Stimulated activated CD4-positive, alpha-beta T cell treated with anti-CD3 and anti-CD28 coated beads, TNF-alpha, amount 100 ng/mL, for 24 hours (primary cell): ENCODE measurements around the gene NARS2.
"Not testable (repeated sequence)": the region's sequence is repeated elsewhere in the genome, so short reads cannot be mapped to it uniquely, and the experiment has no call there.

Experiments
- DNase-seq, 3 experiments: peaks; one replicate each; pipeline ENCODE4 v3.0.0-alpha.2; 2020; ENCODE audit warnings: low read depth in 3 of 3

The NARS2 gene

GRCh38 chr11:78547931-78548705 is 26.5 kb downstream of the NARS2 start:
- DNase-seq: no peak

DNA sequence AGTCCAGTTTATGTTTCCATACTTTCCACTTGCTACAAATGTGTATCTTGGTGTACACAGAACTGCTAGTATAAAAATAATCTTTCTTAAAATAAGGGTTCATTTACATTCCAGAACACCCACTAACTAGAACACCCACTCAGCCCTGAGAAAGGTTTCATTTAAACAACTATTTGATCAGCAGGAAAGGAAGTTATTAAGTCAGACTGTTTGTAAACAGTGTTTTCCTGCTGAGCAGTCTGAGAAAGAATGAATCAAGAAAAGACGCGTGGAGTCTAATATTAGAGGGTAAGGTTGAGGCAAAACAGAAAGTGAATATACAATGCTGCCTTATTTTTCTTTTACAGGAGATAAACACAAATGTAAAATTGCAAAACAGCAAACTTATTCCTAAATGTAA is 32.7 kb downstream of the NARS2 start:
- no peak for DNase-seq

DNA sequence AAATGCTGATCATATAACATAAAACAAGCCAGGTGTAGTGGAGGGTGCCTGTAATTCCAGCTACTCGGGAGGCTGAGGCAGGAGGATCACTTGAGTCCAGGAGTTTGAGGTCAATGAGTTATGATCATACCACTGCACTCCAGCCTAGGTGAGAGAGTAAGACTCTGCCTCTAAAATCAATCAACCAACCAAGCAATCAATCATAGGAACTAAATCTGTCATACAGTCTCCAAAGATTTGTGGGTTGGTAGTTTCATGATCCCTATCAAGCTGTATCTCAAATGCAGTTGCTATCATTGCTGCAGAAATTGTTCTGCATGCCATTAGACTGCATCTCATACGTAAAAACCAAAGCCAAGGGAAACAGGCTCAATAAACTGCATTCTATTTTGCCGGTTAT is 33.1 kb downstream of the NARS2 start:
- DNase-seq: no peak

- no peak for DNase-seq
These were observed 34.4 kb downstream of the NARS2 start for GRCh38 chr11:78540256-78540655.

- DNase-seq: no peak
These were observed 35.2 kb downstream of the NARS2 start for GRCh38 chr11:78539506-78539905.

- no peak for DNase-seq
These were observed 37.7 kb downstream of the NARS2 start for GRCh38 chr11:78536933-78537332.

GRCh38 chr11:78535920-78536319 is 38.7 kb downstream of the NARS2 start:
- DNase-seq: no peak

DNA sequence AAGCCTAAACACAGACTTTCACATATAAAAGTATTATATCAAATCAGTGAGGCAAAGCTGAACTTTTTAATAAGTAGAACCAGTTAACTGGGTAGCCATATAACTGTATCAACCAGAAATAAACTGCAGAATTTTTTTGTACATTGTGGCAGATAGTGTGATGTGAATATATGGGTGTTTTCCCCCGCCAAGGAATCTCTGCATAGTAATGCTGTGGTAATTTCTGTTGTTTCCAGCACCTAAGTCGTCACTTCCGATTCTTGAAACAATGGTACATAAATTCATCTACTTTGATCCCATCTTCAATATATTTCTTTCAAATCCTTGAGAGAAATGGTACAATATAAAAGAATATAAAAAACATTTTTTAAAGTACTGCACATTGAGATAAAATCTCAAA is 39.6 kb downstream of the NARS2 start:
- DNase-seq: no peak

DNA sequence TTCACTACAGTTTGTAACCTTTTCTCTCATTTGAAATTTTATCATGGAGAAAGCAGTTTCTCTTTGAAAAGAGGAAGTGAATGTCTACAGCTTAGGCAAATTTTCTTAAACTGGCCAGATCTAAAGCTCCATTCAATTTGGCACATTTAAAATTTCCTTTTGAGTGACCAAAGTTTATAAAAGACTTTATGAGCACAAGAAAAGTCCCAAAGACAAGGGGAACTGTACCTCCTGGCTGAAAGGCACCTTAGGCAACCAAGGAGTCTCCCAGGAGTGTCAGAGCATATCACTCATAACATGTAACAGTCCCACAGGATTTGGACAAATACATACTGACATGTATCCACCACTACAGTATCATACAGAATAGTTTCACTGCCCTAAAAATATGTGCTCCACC is 41.3 kb downstream of the NARS2 start:
- DNase-seq: no peak

GRCh38 chr11:78532991-78533390 is 41.7 kb downstream of the NARS2 start:
- DNase-seq: no peak

GRCh38 chr11:78526497-78527146 is 48.0 kb downstream of the NARS2 start:
- DNase-seq: no peak

- DNase-seq: no peak
These were observed 48.9 kb downstream of the NARS2 start for GRCh38 chr11:78525720-78526119.

- no peak for DNase-seq
These were observed 54.4 kb downstream of the NARS2 start for GRCh38 chr11:78520230-78520629.

DNA sequence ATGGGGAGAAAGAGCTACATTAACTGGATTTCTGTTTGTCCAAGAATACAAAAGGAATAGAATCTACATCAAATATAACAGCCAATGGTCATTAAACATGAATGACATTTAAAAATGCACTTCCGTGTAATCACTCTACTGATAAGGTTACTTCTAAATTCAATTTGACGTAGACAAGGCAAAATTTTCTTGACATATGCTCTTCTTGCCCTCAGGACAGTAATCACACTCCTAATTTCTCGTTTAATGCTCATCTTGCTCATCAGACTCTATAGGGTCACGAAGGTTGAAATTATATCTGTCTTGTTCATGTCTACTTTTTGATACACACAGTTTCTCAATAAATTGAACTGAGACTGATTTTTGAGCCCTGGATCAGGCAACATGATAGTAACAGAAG is 58.4 kb downstream of the NARS2 start:
- no peak for DNase-seq

- no peak for DNase-seq
These were observed 59.7 kb downstream of the NARS2 start for GRCh38 chr11:78514922-78515502.

DNA sequence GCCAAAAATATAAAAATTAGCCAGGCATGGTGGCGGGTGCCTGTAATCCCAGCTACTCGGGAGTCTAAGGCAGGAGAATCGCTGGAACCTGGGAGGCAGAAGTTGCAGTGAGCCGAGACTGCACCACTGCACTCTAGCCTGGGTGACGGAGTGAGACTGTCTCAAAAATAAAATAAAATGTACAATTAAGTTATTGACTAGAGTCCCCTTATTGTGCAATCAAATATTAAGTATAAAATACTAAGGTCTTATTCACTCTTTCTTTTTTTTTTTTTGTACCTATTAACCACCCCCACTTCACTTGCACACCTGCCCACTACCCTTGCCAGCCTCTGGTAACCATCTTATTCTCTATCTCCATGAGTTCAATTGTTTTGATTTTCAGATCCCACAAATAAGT is 61.6 kb downstream of the NARS2 start:
- DNase-seq: not testable (repeated sequence)

GRCh38 chr11:78510597-78510996 is 64.1 kb downstream of the NARS2 start:
- DNase-seq: no peak

DNA sequence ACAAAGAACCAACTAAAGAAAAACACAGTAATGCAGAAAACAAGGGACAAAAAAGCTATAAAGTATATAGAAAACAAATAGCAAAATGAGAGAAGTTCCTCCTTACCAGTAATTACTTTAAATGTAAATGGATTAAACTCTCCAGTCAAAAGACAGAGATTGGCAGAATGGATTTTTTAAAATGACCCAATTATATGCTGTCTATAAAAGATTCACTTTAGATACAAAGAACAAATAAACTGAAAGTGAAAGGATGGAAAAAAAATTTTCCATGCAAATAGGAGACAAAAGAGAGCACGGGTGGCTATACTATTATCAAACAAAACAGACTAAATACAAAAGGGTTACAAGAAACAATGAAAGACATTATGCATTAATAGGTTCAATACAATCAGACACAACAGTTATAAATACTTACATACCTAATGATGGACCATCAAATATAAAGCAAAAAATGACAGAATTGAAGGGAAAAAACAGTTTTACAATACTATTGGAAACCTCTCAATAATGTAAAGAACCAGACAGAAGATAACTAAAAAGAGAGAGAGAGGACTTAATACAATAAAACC is 64.6 kb downstream of the NARS2 start:
- DNase-seq: no peak

- no peak for DNase-seq
These were observed 70.0 kb downstream of the NARS2 start for GRCh38 chr11:78504708-78505107.

GRCh38 chr11:78504181-78504580 is 70.5 kb downstream of the NARS2 start:
- no peak for DNase-seq

- no peak for DNase-seq
These were observed 74.7 kb downstream of the NARS2 start for GRCh38 chr11:78499971-78500370.

DNA sequence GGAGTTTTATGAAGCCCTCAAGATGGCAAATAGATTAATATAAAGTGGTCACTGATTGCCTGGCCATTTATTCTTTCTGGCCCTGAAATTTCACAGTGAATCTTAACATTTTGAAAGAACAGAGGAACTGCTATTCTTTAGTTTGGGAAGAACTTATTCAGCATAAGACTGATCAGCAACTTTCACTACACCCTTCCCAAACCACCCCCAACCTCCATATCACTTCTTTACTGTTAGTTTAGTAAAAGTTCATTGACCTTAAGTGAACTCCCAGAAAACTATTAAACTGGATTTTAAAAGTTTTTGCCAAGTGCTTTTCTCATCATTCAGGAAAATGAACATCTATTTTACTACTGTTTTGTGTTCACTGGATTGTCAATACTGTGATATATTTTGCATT is 77.4 kb downstream of the NARS2 start:
- DNase-seq: no peak
